HG02885 (cell line): ENCODE data around the gene HLA-A.
A peak's percentile ranks its signal among the peaks of the same experiment; 100 is the strongest.

Experiments
- ATAC-seq: cut with Tn5 transposase; IDR thresholded peaks from one replicate; pipeline ENCODE4 v1.9.1; 2021; ENCODE audit warnings: mild to moderate bottlenecking; ENCODE audit not compliant: unreplicated experiment, poor library complexity

HLA-A gene

GRCh38 chr6:29942275-29943052 is at the start of gene HLA-A:
Gene HLA-A, plus strand, starts transcription at chr6:29942532. Its CDS starts 22 bp downstream, at chr6:29942554.
- ATAC-seq: peak; percentile 93

GRCh38 chr6:29892696-29893095 is 49.6 kb upstream of the HLA-A start:
- no peak for ATAC-seq

- no peak for ATAC-seq
These were observed 43.1 kb upstream of the HLA-A start for GRCh38 chr6:29899281-29899680.

GRCh38 chr6:29905286-29905685 is 37.0 kb upstream of the HLA-A start:
- no peak for ATAC-seq

- no peak for ATAC-seq
These were observed 34.5 kb upstream of the HLA-A start for GRCh38 chr6:29907637-29908340.

- ATAC-seq: no peak
These were observed 34.0 kb upstream of the HLA-A start for GRCh38 chr6:29908341-29908662.

GRCh38 chr6:29908710-29909109 is 33.6 kb upstream of the HLA-A start:
- no peak for ATAC-seq

- ATAC-seq: no peak
These were observed 32.3 kb upstream of the HLA-A start for GRCh38 chr6:29909985-29910384.

- no peak for ATAC-seq
These were observed 29.5 kb upstream of the HLA-A start for GRCh38 chr6:29912840-29913239.

- ATAC-seq: no peak
These were observed 25.6 kb upstream of the HLA-A start for GRCh38 chr6:29916741-29917140.

- ATAC-seq: no peak
These were observed 24.5 kb upstream of the HLA-A start for GRCh38 chr6:29917857-29918256.

GRCh38 chr6:29919506-29920445 is 22.6 kb upstream of the HLA-A start:
- no peak for ATAC-seq

- ATAC-seq: no peak
These were observed 18.0 kb upstream of the HLA-A start for GRCh38 chr6:29924287-29924686.

GRCh38 chr6:29924731-29925130 is 17.6 kb upstream of the HLA-A start:
- no peak for ATAC-seq

- no peak for ATAC-seq
These were observed 17.0 kb upstream of the HLA-A start for GRCh38 chr6:29925321-29925720.

GRCh38 chr6:29925727-29926412 is 16.5 kb upstream of the HLA-A start:
- ATAC-seq: peak; percentile 23

GRCh38 chr6:29926413-29927274 is 15.7 kb upstream of the HLA-A start:
- peak; percentile 73 for ATAC-seq

GRCh38 chr6:29927275-29927569 is 15.1 kb upstream of the HLA-A start:
- ATAC-seq: no peak

- ATAC-seq: no peak
These were observed 14.4 kb upstream of the HLA-A start for GRCh38 chr6:29927841-29928388.
